Measurements from ENCODE around the gene ZNF227. TPM values are rescaled to one million over a fixed set of nuclear protein-coding genes. Genes with fewer than 3 reads are reported as not detected.

ZNF227 gene
- total and polyA plus RNA-seq, 9 of the 15 experiments (the other 6 are each of a cell fraction or from before 2014, with no cell fraction given), result 3.0 to 15.1 (median 10.0) TPM

- TF ChIP-seq E2F8 (IDR thresholded peaks at IDR 0.05; ENCODE audit: low read depth, partially characterized antibody), result peak; percentile 43
- TF ChIP-seq GTF3C2 (IDR thresholded peaks at IDR 0.05; ENCODE audit: borderline replicate concordance, extremely low read depth, insufficient read length), result no peak
- no peak for TF ChIP-seq ZFP1 (CRISPR knock-in tag; IDR thresholded peaks at IDR 0.05)
- TF ChIP-seq XRCC4 (IDR thresholded peaks at IDR 0.05; ENCODE audit: extremely low read depth, insufficient read depth, insufficient read length), result no peak
- no peak for TF ChIP-seq SMARCB1 (IDR thresholded peaks at IDR 0.05; ENCODE audit: insufficient read length, low read depth)
- TF ChIP-seq RBFOX2 (IDR thresholded peaks at IDR 0.05; ENCODE audit: low read depth, low read length), result peak; percentile 88
- no peak for TF ChIP-seq POLR3A (IDR thresholded peaks at IDR 0.05; ENCODE audit: borderline replicate concordance, extremely low read depth, insufficient read depth, insufficient read length)
- no peak for TF ChIP-seq PBX2 (CRISPR knock-in tag; IDR thresholded peaks at IDR 0.05; ENCODE audit: low read depth)
- TF ChIP-seq PBX2 (tag; conservative IDR thresholded peaks at IDR 0.05; ENCODE audit: low read depth), result no peak
- TF ChIP-seq SIRT6 (IDR thresholded peaks at IDR 0.05; ENCODE audit: low read depth, low read length), result no peak
- no peak for TF ChIP-seq ZNF311 (CRISPR knock-in tag; IDR thresholded peaks at IDR 0.05)
- TF ChIP-seq JUN (IDR thresholded peaks at IDR 0.05; ENCODE audit: borderline replicate concordance, low read depth, low read length), result peak; percentile 41; the same call in 1 of the 2 replicates
- no peak for TF ChIP-seq JUN (CRISPR knock-in tag; IDR thresholded peaks at IDR 0.05; ENCODE audit: borderline replicate concordance)
- TF ChIP-seq MAFF (IDR thresholded peaks at IDR 0.05; ENCODE audit: low read length), result no peak
- TF ChIP-seq ZNF146 (CRISPR knock-in tag; IDR thresholded peaks at IDR 0.05; ENCODE audit: unreplicated experiment), result no peak
- TF ChIP-seq ZNF232 (CRISPR knock-in tag; IDR thresholded peaks at IDR 0.05), result no peak
- no peak for TF ChIP-seq CBX5 (IDR thresholded peaks at IDR 0.05; ENCODE audit: borderline replicate concordance, low read depth)
- TF ChIP-seq HDAC1 (IDR thresholded peaks at IDR 0.05), result 0 out of 4 replicates have a peak, but pooled peaks of 1 of the 2 experiments have one; percentile 33
- TF ChIP-seq DMBX1 (CRISPR knock-in tag; IDR thresholded peaks at IDR 0.05; ENCODE audit: borderline replicate concordance), result 0 out of 2 replicates have a peak, but pooled peaks have one; percentile 37
Measured at GRCh38 chr19:44212250-44212865, at the start of gene ZNF227 (continued).
